Stimulated activated CD8-positive, alpha-beta memory T cell treated with anti-CD3 and anti-CD28 coated beads, Interleukin-2, amount 100 ng/mL, for 1 hour (primary cell): ENCODE data around the gene MIB2.
"Not testable (repeated sequence)": the region's sequence is repeated elsewhere in the genome, so short reads cannot be mapped to it uniquely, and the experiment has no call there.

ENCODE experiments used
- DNase-seq, 2 donors: peaks; one replicate each; pipeline ENCODE4 v3.0.0-alpha.2; 2020; ENCODE audit warnings: low read depth in 2 of 2

MIB2 gene

GRCh38 chr1:1648265-1648664 is 33.0 kb downstream of the MIB2 start:
- DNase-seq, result not testable (repeated sequence)

GRCh38 chr1:1658583-1659549 is 43.6 kb downstream of the MIB2 start, which contains the start of gene CDK11B:
Gene CDK11B, minus strand, starts transcription at chr1:1659004. Its CDS starts 1,519 bp downstream, at chr1:1657485.
- DNase-seq, result peak; percentile 90 to 96

GRCh38 chr1:1662392-1662791 is 47.1 kb downstream of the MIB2 start:
- not testable (repeated sequence) for DNase-seq

GRCh38 chr1:1662830-1663560 is 47.7 kb downstream of the MIB2 start:
- not testable (repeated sequence) for DNase-seq

- DNase-seq, result not testable (repeated sequence)
These were observed 49.0 kb downstream of the MIB2 start for GRCh38 chr1:1664318-1664717.

GRCh38 chr1:1664941-1665814 is 49.9 kb downstream of the MIB2 start:
- DNase-seq, result no peak

GRCh38 chr1:1665815-1666251 is 50.5 kb downstream of the MIB2 start:
- DNase-seq, result no peak

GRCh38 chr1:1666526-1666925 is 51.2 kb downstream of the MIB2 start:
- DNase-seq, result no peak

GRCh38 chr1:1669468-1670440 is 54.5 kb downstream of the MIB2 start:
- no peak for DNase-seq

GRCh38 chr1:1670866-1671265 is 55.6 kb downstream of the MIB2 start:
- no peak for DNase-seq

- no peak for DNase-seq
These were observed 56.2 kb downstream of the MIB2 start for GRCh38 chr1:1671365-1672119.

- DNase-seq, result no peak
These were observed 57.1 kb downstream of the MIB2 start for GRCh38 chr1:1672181-1672965.

GRCh38 chr1:1674806-1675205 is 59.5 kb downstream of the MIB2 start:
- not testable (repeated sequence) for DNase-seq

- not testable (repeated sequence) for DNase-seq
These were observed 59.9 kb downstream of the MIB2 start for GRCh38 chr1:1675218-1675617.

- not testable (repeated sequence) for DNase-seq
These were observed 60.8 kb downstream of the MIB2 start for GRCh38 chr1:1676087-1676486.

GRCh38 chr1:1677718-1678580 is 62.6 kb downstream of the MIB2 start:
- no peak for DNase-seq

- no peak for DNase-seq
These were observed 63.5 kb downstream of the MIB2 start for GRCh38 chr1:1678581-1679380.
